HFFc6 (cell line): ENCODE data around the gene DGKH. TPM values are rescaled to one million over a fixed set of nuclear protein-coding genes. Genes with fewer than 3 reads are reported as not detected.
A peak's percentile ranks its signal among the peaks of the same experiment; 100 is the strongest.

Experiments used
- DNase-seq: peaks from one replicate; pipeline ENCODE4 v3.0.0-alpha.2; 2018
- H3K27ac Mint-ChIP-seq: 2 replicates; pipeline ENCODE4 v1.8.0; 2020; ENCODE audit warnings: mild to moderate bottlenecking, mixed read lengths
- H3K27me3 Mint-ChIP-seq: 2 replicates; pipeline ENCODE4 v1.8.0; 2021; ENCODE audit warnings: mild to moderate bottlenecking, moderate library complexity, mixed read lengths; ENCODE audit not compliant: insufficient read depth
- H3K36me3 Mint-ChIP-seq: 2 replicates; pipeline ENCODE4 v1.8.0; 2021; ENCODE audit warnings: low read depth, mixed read lengths
- H3K4me1 Mint-ChIP-seq: 2 replicates; pipeline ENCODE4 v1.8.0; 2020; ENCODE audit warnings: low read depth, mixed read lengths
- H3K4me3 Mint-ChIP-seq: 2 replicates; pipeline ENCODE4 v1.8.0; 2020; ENCODE audit warnings: mild to moderate bottlenecking, moderate library complexity, mixed read lengths
- H3K9me3 Mint-ChIP-seq: 2 replicates; pipeline ENCODE4 v1.8.0; 2020; ENCODE audit warnings: mild to moderate bottlenecking, mixed read lengths
- CTCF ChIP-seq: fragments of 200-600 bp; sonication (generic); IDR thresholded peaks from 2 replicates; pipeline ENCODE4 v1.5.0; 2021; ENCODE audit warnings: antibody characterized with exemption, mild to moderate bottlenecking
- total RNA-seq, 6 experiments: library from RNA; stranded (reverse); fragmentation: NEBNext Ultra II Directional; extraction: Animal tissue kit (Norgen Biotek cat#: 25700); gene quantifications; 2 replicates in 1 of 6; 3 replicates in 5 of 6; pipeline ENCODE4 v1.2.3, GENCODE V29; 2021

The DGKH gene
- total RNA-seq, 6 experiments from 2014 or later, result 6.9 to 8.7 (median 7.8) TPM

- H3K27ac Mint-ChIP-seq, result no peak overlapping the region
Observed at GRCh38 chr13:42260903-42261654, 212.6 kb downstream of the DGKH start.

DNA sequence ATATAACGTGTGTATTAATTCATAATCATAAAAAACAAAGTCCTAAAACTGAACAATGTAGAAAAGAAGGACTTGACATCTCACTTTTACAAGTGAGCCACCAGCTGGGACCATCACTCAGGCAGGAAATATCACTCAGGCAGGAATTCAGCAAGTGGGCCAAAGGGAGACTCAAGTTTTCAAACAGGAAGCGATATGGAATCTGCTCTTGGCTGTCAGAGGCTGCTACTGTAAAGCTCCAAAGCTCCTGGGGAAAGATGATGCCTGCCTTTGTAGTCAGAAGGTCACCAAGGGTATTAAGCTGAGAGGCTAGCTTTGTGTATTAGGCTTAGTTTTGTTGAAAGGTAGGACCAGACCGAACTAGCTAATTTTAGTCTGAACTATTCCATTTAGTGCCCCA, 218.0 kb downstream of the DGKH start:
- DNase-seq, result peak; percentile 6
- Mint-ChIP-seq H3K27me3 (0 out of 2 replicates have a peak, but pooled peaks cover 3% of the 10 kb centered on the region), H3K4me3 (no peak overlapping the region), H3K9me3 (no peaks in the 10 kb centered on the region), H3K4me1 (peaks cover 34% of the 10 kb centered on the region), H3K27ac (peak overlapping the region; percentile 60; the same call in 1 of the 2 replicates), H3K36me3 (peaks cover 5% of the 10 kb centered on the region; the same call in 1 of the 2 replicates)
- TF ChIP-seq CTCF, result no peak

More at GRCh38 chr13:42260903-42261654, 212.6 kb downstream of the DGKH start:
- peaks cover 8% of the 10 kb centered on the region for H3K4me1 Mint-ChIP-seq
- no peaks in the 10 kb centered on the region for H3K36me3 Mint-ChIP-seq
- peaks cover 8% of the 10 kb centered on the region; the same call in 1 of the 2 replicates for H3K27me3 Mint-ChIP-seq
- no peak overlapping the region for H3K4me3 Mint-ChIP-seq
- no peak for TF ChIP-seq CTCF
- H3K9me3 Mint-ChIP-seq, result no peaks in the 10 kb centered on the region
- no peak for DNase-seq

- Mint-ChIP-seq H3K36me3 (peaks cover 5% of the 10 kb centered on the region; the same call in 1 of the 2 replicates), H3K4me1 (peaks cover 59% of the 10 kb centered on the region), H3K27ac (peak overlapping the region; percentile 99), H3K27me3 (no peaks in the 10 kb centered on the region), H3K9me3 (no peaks in the 10 kb centered on the region), H3K4me3 (peak overlapping the region; percentile 99)
- DNase-seq, result no peak
- TF ChIP-seq CTCF, result no peak
Observed at GRCh38 chr13:42270160-42270856, 221.9 kb downstream of the DGKH start.

DNA sequence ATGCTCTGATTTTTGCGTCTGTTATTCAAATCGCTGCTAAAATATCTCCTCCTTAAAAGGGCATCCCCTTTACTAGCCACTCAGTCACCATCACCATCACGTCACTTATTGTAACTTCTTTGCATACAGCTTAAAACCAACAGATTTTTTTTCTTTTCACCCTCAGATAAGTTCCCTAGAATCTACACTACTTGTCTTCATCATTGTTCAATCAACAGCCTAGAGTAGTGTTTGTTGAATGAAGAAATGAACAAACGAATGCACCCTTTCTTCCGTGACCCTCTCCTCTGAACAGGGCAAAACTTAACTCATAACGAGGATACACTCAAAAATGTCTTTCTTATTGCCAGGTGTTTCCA, 222.4 kb downstream of the DGKH start:
- H3K4me3 Mint-ChIP-seq, result peak overlapping the region; percentile 99
- peaks cover 59% of the 10 kb centered on the region for H3K4me1 Mint-ChIP-seq
- DNase-seq, result no peak
- no peak for TF ChIP-seq CTCF
- H3K27me3 Mint-ChIP-seq, result no peaks in the 10 kb centered on the region
- peaks cover 5% of the 10 kb centered on the region; the same call in 1 of the 2 replicates for H3K36me3 Mint-ChIP-seq
- peak overlapping the region; percentile 99 for H3K27ac Mint-ChIP-seq
- H3K9me3 Mint-ChIP-seq, result no peaks in the 10 kb centered on the region

- peak; percentile 98 for DNase-seq
- Mint-ChIP-seq H3K4me3 (peak overlapping the region; percentile 99), H3K4me1 (peaks cover 54% of the 10 kb centered on the region), H3K9me3 (no peaks in the 10 kb centered on the region), H3K27ac (peak overlapping the region; percentile 99), H3K27me3 (no peaks in the 10 kb centered on the region), H3K36me3 (peaks cover 5% of the 10 kb centered on the region; the same call in 1 of the 2 replicates)
- no peak for TF ChIP-seq CTCF
Observed at GRCh38 chr13:42271337-42272114, 223.1 kb downstream of the DGKH start.
